ENCODE results near the gene CASZ1. TPM values are rescaled to one million over a fixed set of nuclear protein-coding genes. Genes with fewer than 3 reads are reported as not detected.

The CASZ1 gene
- total and polyA plus RNA-seq, 8 donors, result 6.0 to 166 (median 39.8) TPM

DNA sequence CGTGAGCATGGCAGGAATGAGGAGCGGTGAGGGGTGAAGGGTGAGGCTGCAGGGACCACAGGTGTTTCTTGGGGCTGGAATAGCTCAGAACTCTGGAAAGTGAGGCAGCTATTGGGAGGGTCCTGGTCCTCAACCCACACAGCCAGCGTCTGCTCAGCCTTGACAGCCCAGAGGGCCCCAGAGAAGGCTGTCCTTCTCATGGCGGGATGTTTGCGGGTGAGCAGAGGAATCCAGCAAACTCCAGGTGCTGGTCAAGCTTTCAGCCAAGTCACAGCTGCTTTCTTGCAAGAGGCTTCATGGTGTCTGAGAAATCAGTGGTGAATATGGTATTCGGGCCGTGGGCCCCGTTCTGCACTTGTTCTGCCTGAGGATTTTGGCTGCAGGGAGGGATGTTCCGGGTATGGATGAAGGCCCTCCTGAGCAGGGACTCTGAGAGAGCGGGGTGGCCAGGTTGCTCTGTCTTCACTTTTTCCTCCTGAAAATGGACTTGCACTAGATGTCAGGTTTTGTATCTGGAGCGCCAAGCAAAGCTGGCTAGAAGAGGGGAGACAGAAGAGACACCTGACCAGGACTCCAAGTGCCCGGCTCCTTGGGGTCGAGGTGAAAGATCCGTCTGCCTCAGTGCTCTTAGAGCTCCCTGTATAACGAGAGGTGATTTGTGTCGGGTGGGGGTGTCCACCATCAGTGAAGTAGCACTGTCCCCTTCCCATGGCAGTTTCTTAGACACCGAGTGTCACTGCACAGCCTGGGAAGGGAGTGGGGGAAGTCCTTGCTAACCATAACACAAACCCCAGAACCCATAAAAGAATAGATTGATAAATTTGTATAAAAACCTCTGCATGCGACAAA lies 181.8 kb downstream of the CASZ1 start:
- intact Hi-C loops (cut with DNase I; ENCODE audit: low total_unique reads), result no loop called here
- no peak overlapping the region for H3K27ac ChIP-seq
- no peaks in the 10 kb centered on the region for H3K27me3 ChIP-seq
- peaks cover 0 to 28% (median 18%) of the 10 kb centered on the region in 4 donors for H3K36me3 ChIP-seq
- no peaks in the 10 kb centered on the region for H3K9me3 ChIP-seq
- no peak for DNase-seq
- WGBS, 5 donors, result 89 to 95% (median 93%) methylated on average over 18 of the region's 18 CpGs
- H3K4me3 ChIP-seq, result no peak overlapping the region
- no peaks in the 10 kb centered on the region for H3K4me1 ChIP-seq
- TF ChIP-seq, protein P1, sequence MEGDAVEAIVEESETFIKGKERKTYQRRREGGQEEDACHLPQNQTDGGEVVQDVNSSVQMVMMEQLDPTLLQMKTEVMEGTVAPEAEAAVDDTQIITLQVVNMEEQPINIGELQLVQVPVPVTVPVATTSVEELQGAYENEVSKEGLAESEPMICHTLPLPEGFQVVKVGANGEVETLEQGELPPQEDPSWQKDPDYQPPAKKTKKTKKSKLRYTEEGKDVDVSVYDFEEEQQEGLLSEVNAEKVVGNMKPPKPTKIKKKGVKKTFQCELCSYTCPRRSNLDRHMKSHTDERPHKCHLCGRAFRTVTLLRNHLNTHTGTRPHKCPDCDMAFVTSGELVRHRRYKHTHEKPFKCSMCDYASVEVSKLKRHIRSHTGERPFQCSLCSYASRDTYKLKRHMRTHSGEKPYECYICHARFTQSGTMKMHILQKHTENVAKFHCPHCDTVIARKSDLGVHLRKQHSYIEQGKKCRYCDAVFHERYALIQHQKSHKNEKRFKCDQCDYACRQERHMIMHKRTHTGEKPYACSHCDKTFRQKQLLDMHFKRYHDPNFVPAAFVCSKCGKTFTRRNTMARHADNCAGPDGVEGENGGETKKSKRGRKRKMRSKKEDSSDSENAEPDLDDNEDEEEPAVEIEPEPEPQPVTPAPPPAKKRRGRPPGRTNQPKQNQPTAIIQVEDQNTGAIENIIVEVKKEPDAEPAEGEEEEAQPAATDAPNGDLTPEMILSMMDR (IDR thresholded peaks at IDR 0.05), result no peak
- TF ChIP-seq POLR2AphosphoS5 (IDR thresholded peaks at IDR 0.05) (no peak), EP300 (IDR thresholded peaks at IDR 0.05) (no peak), POLR2A (IDR thresholded peaks at IDR 0.05) (no peak)

DNA sequence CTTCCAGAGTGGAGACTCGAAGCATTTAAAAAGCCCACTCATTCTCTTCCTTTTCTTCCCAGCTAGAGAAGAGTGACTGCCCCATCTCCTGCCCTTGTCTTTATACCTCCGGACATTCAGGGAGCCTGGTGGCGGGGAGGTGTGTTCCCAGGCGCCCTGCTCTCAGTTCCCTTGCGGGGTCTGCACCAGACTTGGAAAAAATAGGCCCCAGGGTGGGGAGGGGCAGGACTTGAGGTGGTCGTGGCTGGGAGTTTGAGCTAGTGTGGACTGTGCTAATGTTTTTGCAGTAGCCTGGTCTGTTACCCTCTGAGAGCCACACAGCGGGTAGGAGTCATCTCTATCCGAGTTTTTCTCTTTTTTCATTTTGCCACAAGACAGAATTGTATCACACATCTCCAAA lies 182.6 kb downstream of the CASZ1 start:
- no peaks in the 10 kb centered on the region for H3K27me3 ChIP-seq
- WGBS, 5 donors, result 91 to 96% (median 95%) methylated on average over 8 of the region's 8 CpGs
- H3K27ac ChIP-seq, result no peak overlapping the region
- H3K4me1 ChIP-seq, result no peaks in the 10 kb centered on the region
- no peaks in the 10 kb centered on the region for H3K9me3 ChIP-seq
- intact Hi-C loops (cut with DNase I; ENCODE audit: low total_unique reads), result no loop called here
- TF ChIP-seq POLR2AphosphoS5 (IDR thresholded peaks at IDR 0.05), result no peak
- no peak for TF ChIP-seq EP300 (IDR thresholded peaks at IDR 0.05)
- TF ChIP-seq, protein P1 (IDR thresholded peaks at IDR 0.05), result no peak
- TF ChIP-seq POLR2A (IDR thresholded peaks at IDR 0.05), result no peak
- H3K4me3 ChIP-seq, result no peak overlapping the region
- peaks cover 0 to 27% (median 16%) of the 10 kb centered on the region in 4 donors for H3K36me3 ChIP-seq
- no peak for DNase-seq

DNA sequence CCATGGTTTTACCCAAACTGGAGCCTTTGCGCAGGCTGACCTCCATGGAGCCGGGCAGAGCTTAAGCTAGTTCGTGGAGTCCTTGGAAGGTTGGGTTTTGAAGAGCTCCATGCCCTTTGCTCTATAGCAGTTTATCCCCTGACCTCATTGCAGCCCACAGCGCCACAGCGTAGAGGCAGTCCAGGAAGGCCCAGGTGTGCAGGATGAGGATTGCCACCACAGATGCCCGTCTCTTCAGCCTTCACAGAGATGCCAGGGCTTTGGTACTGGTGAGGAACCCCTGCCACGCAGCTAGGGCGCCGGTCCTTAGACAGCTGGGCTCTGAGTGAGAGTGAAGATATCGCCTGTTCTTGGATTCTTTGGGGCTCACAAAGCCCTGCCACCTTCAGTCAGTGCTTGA lies 183.1 kb downstream of the CASZ1 start:
- Histone ChIP-seq H3K27me3 (no peaks in the 10 kb centered on the region), H3K4me3 (no peak overlapping the region), H3K9me3 (no peaks in the 10 kb centered on the region), H3K36me3 (peaks cover 0 to 22% (median 12%) of the 10 kb centered on the region in 4 donors), H3K4me1 (no peaks in the 10 kb centered on the region), H3K27ac (no peak overlapping the region)
- intact Hi-C loops (cut with DNase I; ENCODE audit: low total_unique reads), result no loop called here
- no peak for DNase-seq
- TF ChIP-seq EP300 (IDR thresholded peaks at IDR 0.05) (no peak), POLR2AphosphoS5 (IDR thresholded peaks at IDR 0.05) (no peak), POLR2A (IDR thresholded peaks at IDR 0.05) (no peak)
- TF ChIP-seq, protein P1 (IDR thresholded peaks at IDR 0.05), result no peak
- 96 to 100% (median 97%) methylated on average over 8 to 10 of the region's 10 CpGs for WGBS, 5 donors

DNA sequence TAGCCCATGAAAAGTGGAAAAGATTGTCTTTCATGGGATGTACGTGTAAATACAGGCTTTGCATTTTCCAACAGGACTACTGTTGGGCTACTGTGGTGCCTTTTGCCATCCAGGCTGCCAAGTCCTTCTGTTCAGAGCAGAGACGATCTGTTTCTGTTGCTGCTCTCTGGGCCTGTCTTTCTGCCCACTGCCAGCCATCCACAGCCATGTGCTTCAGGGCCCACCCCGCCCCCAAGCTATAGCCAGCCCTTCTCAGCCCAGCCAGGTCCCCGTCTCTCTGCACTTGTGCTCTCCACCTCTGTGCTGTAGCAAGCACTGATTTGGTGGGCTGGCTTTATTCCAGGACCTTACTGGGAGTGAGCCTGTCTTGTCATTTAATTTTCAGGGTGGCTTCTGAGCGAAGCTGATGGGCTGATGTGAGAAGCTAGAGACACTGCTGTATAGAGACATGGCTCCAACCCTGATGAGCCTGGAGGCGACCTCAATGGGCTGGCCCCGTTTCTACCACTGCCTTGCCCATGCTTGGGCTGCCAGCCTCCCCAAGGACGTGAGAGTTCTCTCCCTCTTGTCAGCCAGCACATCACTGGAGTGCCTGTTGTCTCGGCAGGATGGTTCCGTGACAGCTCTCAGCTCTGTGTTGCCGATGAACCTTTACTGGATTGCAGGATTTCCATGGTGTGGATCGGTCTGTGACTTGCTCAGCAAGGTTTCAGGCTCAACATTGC lies 183.8 kb downstream of the CASZ1 start:
- intact Hi-C loops (cut with DNase I; ENCODE audit: low total_unique reads), result no loop called here
- no peak for DNase-seq
- H3K27me3 ChIP-seq, result no peaks in the 10 kb centered on the region
- H3K27ac ChIP-seq, result no peak overlapping the region
- no peaks in the 10 kb centered on the region for H3K9me3 ChIP-seq
- 86 to 95% (median 88%) methylated on average over 10 to 12 of the region's 12 CpGs for WGBS, 5 donors
- H3K4me3 ChIP-seq, result no peak overlapping the region
- no peaks in the 10 kb centered on the region for H3K4me1 ChIP-seq
- peaks cover 0 to 14% (median 8%) of the 10 kb centered on the region in 4 donors for H3K36me3 ChIP-seq
- TF ChIP-seq, protein P1 (IDR thresholded peaks at IDR 0.05), result no peak
- TF ChIP-seq POLR2A (IDR thresholded peaks at IDR 0.05) (no peak), POLR2AphosphoS5 (IDR thresholded peaks at IDR 0.05) (no peak), EP300 (IDR thresholded peaks at IDR 0.05) (no peak)

Data from stomach (tissue), 9 donors.